Measurements from ENCODE around the gene SH3RF1. TPM values are rescaled to one million over a fixed set of nuclear protein-coding genes. Genes with fewer than 3 reads are reported as not detected.

The SH3RF1 gene
- total and polyA plus RNA-seq, 2 of the 13 experiments (the other 11 are each of a cell fraction or from before 2014, with no cell fraction given): 3.1 to 3.2 TPM

GRCh38 chr4:169070895-169071218 lies 199.9 kb downstream of the SH3RF1 start (continued):
- TF ChIP-seq ZNF569 (CRISPR knock-in tag; IDR thresholded peaks at IDR 0.05; ENCODE audit: borderline replicate concordance) (no peak), DMAP1 (CRISPR knock-in tag; IDR thresholded peaks at IDR 0.05) (peak; percentile 63), SRSF4 (IDR thresholded peaks at IDR 0.05; ENCODE audit: low read depth, low read length, poor library complexity, severe bottlenecking) (no peak), ZNF781 (CRISPR knock-in tag; IDR thresholded peaks at IDR 0.05; ENCODE audit: borderline replicate concordance, not compliant biosample characterization) (peak; percentile 38), CBFB (CRISPR knock-in tag; IDR thresholded peaks at IDR 0.05) (0 out of 2 replicates have a peak, but pooled peaks have one; percentile 39), KMT2B (CRISPR knock-in tag; IDR thresholded peaks at IDR 0.05) (peak; percentile 60), NR2C2 (CRISPR knock-in tag; IDR thresholded peaks at IDR 0.05; ENCODE audit: borderline replicate concordance) (0 out of 2 replicates have a peak, but pooled peaks have one; percentile 30), JARID2 (CRISPR knock-in tag; IDR thresholded peaks at IDR 0.05; ENCODE audit: insufficient replicate concordance) (no peak), ZFP90 (CRISPR knock-in tag; IDR thresholded peaks at IDR 0.05; ENCODE audit: borderline replicate concordance) (0 out of 2 replicates have a peak, but pooled peaks have one; percentile 38), MTF1 (CRISPR knock-in tag; IDR thresholded peaks at IDR 0.05) (no peak), ZFAT (CRISPR knock-in tag; conservative IDR thresholded peaks at IDR 0.05) (no peak), MAFK (conservative IDR thresholded peaks at IDR 0.05 in 1 of 2, IDR thresholded peaks at IDR 0.05 in 1 of 2; ENCODE audit: low read length in 2 of 2) (no peak), DDIT3 (CRISPR knock-in tag; IDR thresholded peaks at IDR 0.05) (0 out of 2 replicates have a peak, but pooled peaks have one; percentile 34), PHF20 (CRISPR knock-in tag; IDR thresholded peaks at IDR 0.05) (no peak), ZNF382 (CRISPR knock-in tag; IDR thresholded peaks at IDR 0.05; ENCODE audit: borderline replicate concordance) (no peak), ZNF430 (CRISPR knock-in tag; IDR thresholded peaks at IDR 0.05) (peak; percentile 39; the same call in 1 of the 2 replicates), MAFF (IDR thresholded peaks at IDR 0.05; ENCODE audit: low read depth, low read length) (no peak), ZSCAN30 (CRISPR knock-in tag; IDR thresholded peaks at IDR 0.05) (no peak), ELF3 (CRISPR knock-in tag; IDR thresholded peaks at IDR 0.05) (peak; percentile 85), TAF1 (CRISPR knock-in tag; IDR thresholded peaks at IDR 0.05) (peak; percentile 62), RERE (CRISPR knock-in tag; IDR thresholded peaks at IDR 0.05; ENCODE audit: low read depth) (0 out of 2 replicates have a peak, but pooled peaks have one; percentile 52), POLR2A (IDR thresholded peaks at IDR 0.05; ENCODE audit: insufficient read depth in 1 of 2, low read depth in 2 of 2, low read length in 2 of 2) (0 out of 4 replicates have a peak, but pooled peaks of 1 of the 2 experiments have one; percentile 26), GATAD1 (CRISPR knock-in tag; IDR thresholded peaks at IDR 0.05) (peak; percentile 57; the same call in 1 of the 2 replicates), PATZ1 (CRISPR knock-in tag; IDR thresholded peaks at IDR 0.05) (peak; percentile 26; the same call in 1 of the 2 replicates)

Measured in HepG2 (cell line).